ENCODE measurements around the gene PTPN11.

The PTPN11 gene

GRCh38 chr12:112458751-112459150, 40.0 kb downstream of the PTPN11 start:
- Histone ChIP-seq H4K20me1 (ENCODE audit: insufficient read depth, low read length, poor library complexity, severe bottlenecking) (no peaks in the 10 kb centered on the region), H3K27me3 (ENCODE audit: insufficient read depth, low read length, poor library complexity, severe bottlenecking) (no peaks in the 10 kb centered on the region), H3K4me1 (ENCODE audit: insufficient read depth, low read length, poor library complexity, severe bottlenecking) (peaks cover 5% of the 10 kb centered on the region), H2AFZ (ENCODE audit: low read length) (no peak overlapping the region), H3F3A (ENCODE audit: low read depth) (peaks cover 2% of the 10 kb centered on the region; the same call in 1 of the 2 replicates), H3K9ac (ENCODE audit: low read depth, low read length, poor library complexity, severe bottlenecking) (no peak overlapping the region), H3K4me3 (ENCODE audit: low read length, poor library complexity, severe bottlenecking) (no peak overlapping the region), H3K9me3 (ENCODE audit: insufficient read depth, low read depth, low read length) (no peaks in the 10 kb centered on the region), H3K79me2 (ENCODE audit: insufficient read depth, low read length) (no peaks in the 10 kb centered on the region), H3K4me2 (ENCODE audit: low read depth, low read length, poor library complexity, severe bottlenecking) (no peak overlapping the region), H3K36me3 (ENCODE audit: insufficient read depth, low read length) (peaks cover 48% of the 10 kb centered on the region; the same call in 1 of the 2 replicates), H3K9me2 (replicated peaks; ENCODE audit: low read depth, low read length) (no peaks in the 10 kb centered on the region)
- no peak for TF ChIP-seq CTCF (conservative IDR thresholded peaks at IDR 0.05; ENCODE audit: low read length)

GRCh38 chr12:112463478-112463877, 44.7 kb downstream of the PTPN11 start:
- Histone ChIP-seq H3F3A (ENCODE audit: low read depth) (peaks cover 2% of the 10 kb centered on the region; the same call in 1 of the 2 replicates), H3K9ac (ENCODE audit: low read depth, low read length, poor library complexity, severe bottlenecking) (no peak overlapping the region), H3K9me3 (ENCODE audit: insufficient read depth, low read depth, low read length) (no peaks in the 10 kb centered on the region), H3K4me2 (ENCODE audit: low read depth, low read length, poor library complexity, severe bottlenecking) (peak overlapping the region; percentile 41), H3K4me1 (ENCODE audit: insufficient read depth, low read length, poor library complexity, severe bottlenecking) (peaks cover 9% of the 10 kb centered on the region), H3K9me2 (replicated peaks; ENCODE audit: low read depth, low read length) (no peaks in the 10 kb centered on the region), H2AFZ (ENCODE audit: low read length) (no peak overlapping the region), H3K79me2 (ENCODE audit: insufficient read depth, low read length) (no peaks in the 10 kb centered on the region), H3K27me3 (ENCODE audit: insufficient read depth, low read length, poor library complexity, severe bottlenecking) (no peaks in the 10 kb centered on the region), H4K20me1 (ENCODE audit: insufficient read depth, low read length, poor library complexity, severe bottlenecking) (no peaks in the 10 kb centered on the region), H3K4me3 (ENCODE audit: low read length, poor library complexity, severe bottlenecking) (no peak overlapping the region), H3K36me3 (ENCODE audit: insufficient read depth, low read length) (peaks cover 9% of the 10 kb centered on the region; the same call in 1 of the 2 replicates)
- TF ChIP-seq CTCF (conservative IDR thresholded peaks at IDR 0.05; ENCODE audit: low read length) (no peak), EZH2phosphoT487 (IDR thresholded peaks at IDR 0.05; ENCODE audit: borderline replicate concordance) (no peak)

- no peak overlapping the region for H3K9ac ChIP-seq (ENCODE audit: low read depth, low read length, poor library complexity, severe bottlenecking)
- no peaks in the 10 kb centered on the region for H3K79me2 ChIP-seq (ENCODE audit: insufficient read depth, low read length)
- no peak overlapping the region for H3K4me3 ChIP-seq (ENCODE audit: low read length, poor library complexity, severe bottlenecking)
- H3K27me3 ChIP-seq (ENCODE audit: insufficient read depth, low read length, poor library complexity, severe bottlenecking): no peaks in the 10 kb centered on the region
- no peaks in the 10 kb centered on the region for H3K9me3 ChIP-seq (ENCODE audit: insufficient read depth, low read depth, low read length)
- H4K20me1 ChIP-seq (ENCODE audit: insufficient read depth, low read length, poor library complexity, severe bottlenecking): no peaks in the 10 kb centered on the region
- H3K4me2 ChIP-seq (ENCODE audit: low read depth, low read length, poor library complexity, severe bottlenecking): no peak overlapping the region
- H3K36me3 ChIP-seq (ENCODE audit: insufficient read depth, low read length): peaks cover 6% of the 10 kb centered on the region; the same call in 1 of the 2 replicates
- H3K4me1 ChIP-seq (ENCODE audit: insufficient read depth, low read length, poor library complexity, severe bottlenecking): peaks cover 9% of the 10 kb centered on the region
- TF ChIP-seq CTCF (conservative IDR thresholded peaks at IDR 0.05; ENCODE audit: low read length): no peak
- TF ChIP-seq EZH2phosphoT487 (IDR thresholded peaks at IDR 0.05; ENCODE audit: borderline replicate concordance): no peak
- peaks cover 2% of the 10 kb centered on the region; the same call in 1 of the 2 replicates for H3F3A ChIP-seq (ENCODE audit: low read depth)
- H3K9me2 ChIP-seq (replicated peaks; ENCODE audit: low read depth, low read length): no peaks in the 10 kb centered on the region
- no peak overlapping the region for H2AFZ ChIP-seq (ENCODE audit: low read length)
Observed at GRCh38 chr12:112464605-112465004, 45.9 kb downstream of the PTPN11 start.
